Caco-2 (cell line): ENCODE results near the gene DLX4. TPM values are rescaled to one million over a fixed set of nuclear protein-coding genes. Genes with fewer than 3 reads are reported as not detected.

ENCODE experiments used
- BruUV-seq: library from RNA; stranded (reverse); fragments of 400-500 nt; replicated peaks from 2 replicates; lab custom pipeline; 2021; lab: Mats Ljungman, UMichigan
- CTCF ChIA-PET: fragments of 300-600 bp; sonication (Branson Sonifier 250); formaldehyde crosslinking; loops from one replicate; lab custom pipeline; 2022; ENCODE audit warnings: antibody characterized with exemption; lab: Charles Lee
- POLR2A ChIA-PET: fragments of 300-600 bp; sonication (Branson Sonifier 250); formaldehyde crosslinking; loops from one replicate; lab custom pipeline; 2022; ENCODE audit warnings: antibody characterized with exemption; lab: Charles Lee
- DNase-seq, 2 experiments: peaks; one replicate each; pipeline versions ENCODE4 v3.0.0 to v3.0.0-alpha.2; 2020 to 2022
- H3K27me3 ChIP-seq: replicated peaks from 2 replicates; pipeline ENCODE4 v1.6.0; 2011; ENCODE audit warnings: low read length; ENCODE audit not compliant: control insufficient read depth, insufficient read depth
- H3K36me3 ChIP-seq: 2 replicates; pipeline ENCODE4 v1.5.1; 2011; ENCODE audit warnings: low read length; ENCODE audit not compliant: control insufficient read depth, insufficient read depth
- H3K4me1 ChIP-seq: fragments of 250-450 bp; sonication (Bioruptor Pico); 2 replicates; pipeline ENCODE4 v1.5.1; 2020; ENCODE audit warnings: mild to moderate bottlenecking
- H3K4me3 ChIP-seq: 2 replicates; pipeline ENCODE4 v1.5.1; 2011; ENCODE audit warnings: low read depth, mild to moderate bottlenecking, control low read depth, low read length
- H3K9me3 ChIP-seq: fragments of 250-450 bp; sonication (Bioruptor Pico); 2 replicates; pipeline ENCODE4 v1.5.1; 2020; ENCODE audit warnings: mild to moderate bottlenecking, moderate library complexity
- H3K27ac Mint-ChIP-seq: one replicate; pipeline ENCODE4 v1.8.0; 2022; ENCODE audit warnings: mixed read lengths; ENCODE audit not compliant: unreplicated experiment
- H3K27me3 Mint-ChIP-seq: one replicate; pipeline ENCODE4 v1.8.0; 2022; ENCODE audit warnings: mixed read lengths; ENCODE audit not compliant: insufficient read depth, unreplicated experiment
- H3K36me3 Mint-ChIP-seq: one replicate; pipeline ENCODE4 v1.8.0; 2022; ENCODE audit warnings: mild to moderate bottlenecking, mixed read lengths; ENCODE audit not compliant: insufficient read depth, unreplicated experiment
- H3K4me1 Mint-ChIP-seq: one replicate; pipeline ENCODE4 v1.8.0; 2022; ENCODE audit warnings: low read depth, mixed read lengths; ENCODE audit not compliant: unreplicated experiment
- H3K4me3 Mint-ChIP-seq: one replicate; pipeline ENCODE4 v1.8.0; 2022; ENCODE audit warnings: mild to moderate bottlenecking, moderate library complexity, mixed read lengths; ENCODE audit not compliant: unreplicated experiment
- H3K9me3 Mint-ChIP-seq: one replicate; pipeline ENCODE4 v1.8.0; 2022; ENCODE audit warnings: mixed read lengths; ENCODE audit not compliant: unreplicated experiment
- CTCF ChIP-seq, 2 experiments: fragments of 200-600 bp in 1 of 2; IDR thresholded peaks; 1 replicate in 1 of 2; 2 replicates in 1 of 2; pipeline versions ENCODE4 v1.5.1 to v1.8.0; 2011 to 2022; ENCODE audit warnings: antibody characterized with exemption in 1 of 2, control low read depth in 1 of 2, inconsistent platforms in 1 of 2, low read depth in 1 of 2, low read length in 1 of 2, mild to moderate bottlenecking in 1 of 2, moderate library complexity in 1 of 2; ENCODE audit not compliant: insufficient read depth in 1 of 2, severe bottlenecking in 1 of 2, unreplicated experiment in 1 of 2
- intact Hi-C: fragments of 100-400 bp; cut with micrococcal nuclease; formaldehyde crosslinking; loops from one replicate; pipeline ENCODE4 v1.10.0; 2022; ENCODE audit not compliant: unreplicated experiment
- total RNA-seq: library from RNA; stranded (reverse); gene quantifications from 2 replicates; pipeline ENCODE4 v1.2.3, GENCODE V29; 2022

DLX4 gene
- total RNA-seq, 1 experiment from 2014 or later, result 27.0 TPM

DNA sequence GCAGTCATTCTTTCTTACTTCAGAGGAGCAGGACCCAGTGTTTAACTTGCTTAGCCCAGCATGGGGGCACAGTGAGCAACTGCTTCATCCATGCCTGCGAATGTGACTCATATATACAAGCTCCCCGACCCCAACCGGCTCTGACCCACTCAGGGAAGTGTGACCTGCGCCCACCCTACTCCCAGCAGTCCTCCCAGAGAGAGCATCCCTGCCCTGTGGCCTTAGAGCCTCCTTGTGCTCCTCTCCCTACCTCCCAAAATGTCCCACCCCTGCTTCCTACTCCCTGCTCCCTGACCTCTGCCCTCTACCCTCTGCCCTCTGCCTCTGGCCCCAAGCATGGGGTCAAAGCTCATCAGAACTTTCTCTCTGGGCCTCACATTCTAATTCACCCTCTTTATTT is 46.9 kb upstream of the DLX4 start:
- no peak overlapping the region for H3K4me3 Mint-ChIP-seq
- ChIA-PET POLR2A (no interaction called here), CTCF (interaction anchor here (1.2 to 1.9 kb wide), 2 partner anchors 30 to 42 kb away, joined by 3 to 6 read pairs; no protein-coding TSS in a partner anchor)
- no peaks in the 10 kb centered on the region for H3K36me3 Mint-ChIP-seq
- Histone ChIP-seq H3K4me3 (no peak overlapping the region), H3K27me3 (no peaks in the 10 kb centered on the region), H3K4me1 (peaks cover 20% of the 10 kb centered on the region), H3K36me3 (no peaks in the 10 kb centered on the region), H3K9me3 (no peaks in the 10 kb centered on the region)
- TF ChIP-seq CTCF (IDR thresholded peaks at IDR 0.05; ENCODE audit: insufficient read depth in 1 of 2, low read depth in 1 of 2, low read length in 1 of 2, severe bottlenecking in 1 of 2, unreplicated experiment in 1 of 2), result no peak
- peaks cover 25% of the 10 kb centered on the region for H3K4me1 Mint-ChIP-seq
- H3K27me3 Mint-ChIP-seq, result no peaks in the 10 kb centered on the region
- H3K27ac Mint-ChIP-seq, result peak overlapping the region; percentile 16
- no TSS peak for BruUV-seq
- intact Hi-C loops, result no loop called here
- no peak for DNase-seq
- no peaks in the 10 kb centered on the region for H3K9me3 Mint-ChIP-seq

- Mint-ChIP-seq H3K9me3 (no peaks in the 10 kb centered on the region), H3K36me3 (no peaks in the 10 kb centered on the region), H3K4me1 (peaks cover 23% of the 10 kb centered on the region), H3K4me3 (no peak overlapping the region), H3K27me3 (no peaks in the 10 kb centered on the region), H3K27ac (no peak overlapping the region)
- TF ChIP-seq CTCF (IDR thresholded peaks at IDR 0.05; ENCODE audit: insufficient read depth in 1 of 2, low read depth in 1 of 2, low read length in 1 of 2, severe bottlenecking in 1 of 2, unreplicated experiment in 1 of 2), result no peak
- no peak overlapping the region for H3K4me3 ChIP-seq
- no peaks in the 10 kb centered on the region for H3K9me3 ChIP-seq
- BruUV-seq, result no TSS peak
- intact Hi-C loops, result no loop called here
- no peak for DNase-seq
- CTCF ChIA-PET, result interaction anchor here (1.6 kb wide), 1 partner anchor 33 kb away, joined by 3 read pairs; no protein-coding TSS in a partner anchor
- peaks cover 26% of the 10 kb centered on the region for H3K4me1 ChIP-seq
- no peaks in the 10 kb centered on the region for H3K27me3 ChIP-seq
- H3K36me3 ChIP-seq, result no peaks in the 10 kb centered on the region
- POLR2A ChIA-PET, result no interaction called here
Observed at GRCh38 chr17:49924116-49924515, 44.9 kb upstream of the DLX4 start.

GRCh38 chr17:49924589-49924988 is 44.4 kb upstream of the DLX4 start:
- Histone ChIP-seq H3K4me1 (peaks cover 31% of the 10 kb centered on the region), H3K36me3 (no peaks in the 10 kb centered on the region), H3K9me3 (no peaks in the 10 kb centered on the region), H3K4me3 (no peak overlapping the region), H3K27me3 (no peaks in the 10 kb centered on the region)
- peaks cover 23% of the 10 kb centered on the region for H3K4me1 Mint-ChIP-seq
- no TSS peak for BruUV-seq
- DNase-seq, result no peak
- H3K27ac Mint-ChIP-seq, result no peak overlapping the region
- TF ChIP-seq CTCF (IDR thresholded peaks at IDR 0.05; ENCODE audit: insufficient read depth in 1 of 2, low read depth in 1 of 2, low read length in 1 of 2, severe bottlenecking in 1 of 2, unreplicated experiment in 1 of 2), result no peak
- no peaks in the 10 kb centered on the region for H3K9me3 Mint-ChIP-seq
- H3K36me3 Mint-ChIP-seq, result no peaks in the 10 kb centered on the region
- no peak overlapping the region for H3K4me3 Mint-ChIP-seq
- intact Hi-C loops, result no loop called here
- CTCF ChIA-PET, result no interaction called here
- POLR2A ChIA-PET, result no interaction called here
- H3K27me3 Mint-ChIP-seq, result no peaks in the 10 kb centered on the region
